C4-2B (cell line): ENCODE results near the gene HOXC5.
"Not testable (repeated sequence)": the region's sequence is repeated elsewhere in the genome, so short reads cannot be mapped to it uniquely, and the experiment has no call there.

Experiments used
- ZFX ChIP-seq: fragments of 450-650 bp; IDR thresholded peaks from 2 replicates; pipeline ENCODE4 v1.6.1; 2017
- TF ChIP-seq, protein P1 (sequence below): fragments of 450-650 bp; conservative IDR thresholded peaks from 2 replicates; pipeline ENCODE4 v1.5.1; 2017; ENCODE audit warnings: mild to moderate bottlenecking

DNA sequence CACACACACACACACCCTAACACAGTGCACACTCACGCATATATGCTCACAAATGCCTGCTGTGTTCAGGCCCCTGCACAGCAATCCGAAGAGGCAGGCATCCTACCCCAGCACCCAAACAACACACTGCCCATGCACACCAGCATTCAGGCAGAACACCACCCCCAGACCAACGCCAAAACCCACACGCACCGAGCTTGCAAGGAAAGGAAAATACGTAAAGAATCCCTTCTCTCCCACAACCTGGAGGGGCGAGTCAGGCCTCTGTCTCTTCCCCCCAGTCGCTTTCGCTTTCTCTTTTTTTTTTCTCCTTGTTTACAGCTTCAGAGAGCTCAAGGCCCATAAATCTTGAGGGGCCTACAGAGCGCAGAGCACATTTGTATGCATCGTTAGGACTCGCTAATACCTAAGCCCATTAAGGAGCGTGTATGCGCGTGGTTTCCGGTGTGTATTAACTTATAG is 48.2 kb downstream of the HOXC5 start:
- TF ChIP-seq, protein P1, sequence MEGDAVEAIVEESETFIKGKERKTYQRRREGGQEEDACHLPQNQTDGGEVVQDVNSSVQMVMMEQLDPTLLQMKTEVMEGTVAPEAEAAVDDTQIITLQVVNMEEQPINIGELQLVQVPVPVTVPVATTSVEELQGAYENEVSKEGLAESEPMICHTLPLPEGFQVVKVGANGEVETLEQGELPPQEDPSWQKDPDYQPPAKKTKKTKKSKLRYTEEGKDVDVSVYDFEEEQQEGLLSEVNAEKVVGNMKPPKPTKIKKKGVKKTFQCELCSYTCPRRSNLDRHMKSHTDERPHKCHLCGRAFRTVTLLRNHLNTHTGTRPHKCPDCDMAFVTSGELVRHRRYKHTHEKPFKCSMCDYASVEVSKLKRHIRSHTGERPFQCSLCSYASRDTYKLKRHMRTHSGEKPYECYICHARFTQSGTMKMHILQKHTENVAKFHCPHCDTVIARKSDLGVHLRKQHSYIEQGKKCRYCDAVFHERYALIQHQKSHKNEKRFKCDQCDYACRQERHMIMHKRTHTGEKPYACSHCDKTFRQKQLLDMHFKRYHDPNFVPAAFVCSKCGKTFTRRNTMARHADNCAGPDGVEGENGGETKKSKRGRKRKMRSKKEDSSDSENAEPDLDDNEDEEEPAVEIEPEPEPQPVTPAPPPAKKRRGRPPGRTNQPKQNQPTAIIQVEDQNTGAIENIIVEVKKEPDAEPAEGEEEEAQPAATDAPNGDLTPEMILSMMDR: not testable (repeated sequence)
- not testable (repeated sequence) for TF ChIP-seq ZFX
